ENCODE data around the gene CHST11. TPM values are rescaled to one million over a fixed set of nuclear protein-coding genes. Genes with fewer than 3 reads are reported as not detected.

The CHST11 gene
- total and polyA plus RNA-seq, 9 of the 15 experiments (the other 6 are each of a cell fraction or from before 2014, with no cell fraction given), result 2.3 to 38.7 (median 15.0) TPM

DNA sequence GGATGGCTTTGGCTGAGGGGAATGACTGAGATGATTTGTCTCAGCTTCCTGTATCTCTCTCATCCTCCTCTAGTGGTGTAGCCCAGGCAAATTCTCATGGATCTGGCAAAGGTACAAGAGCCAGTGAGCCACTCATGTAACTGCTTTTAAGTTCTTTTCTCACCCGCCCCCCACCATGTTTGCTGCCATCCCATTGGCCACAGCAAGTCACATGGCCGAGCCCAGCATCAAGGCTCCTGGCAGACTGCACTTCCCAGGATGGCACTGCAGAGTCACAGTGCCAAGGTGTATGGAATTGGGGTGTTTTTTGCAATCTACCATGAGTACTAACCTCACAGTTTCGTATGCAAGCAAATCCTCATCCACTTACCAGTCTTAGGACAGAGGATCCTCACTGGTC, 50.9 kb downstream of the CHST11 start (continued):
- TF ChIP-seq, protein P1, sequence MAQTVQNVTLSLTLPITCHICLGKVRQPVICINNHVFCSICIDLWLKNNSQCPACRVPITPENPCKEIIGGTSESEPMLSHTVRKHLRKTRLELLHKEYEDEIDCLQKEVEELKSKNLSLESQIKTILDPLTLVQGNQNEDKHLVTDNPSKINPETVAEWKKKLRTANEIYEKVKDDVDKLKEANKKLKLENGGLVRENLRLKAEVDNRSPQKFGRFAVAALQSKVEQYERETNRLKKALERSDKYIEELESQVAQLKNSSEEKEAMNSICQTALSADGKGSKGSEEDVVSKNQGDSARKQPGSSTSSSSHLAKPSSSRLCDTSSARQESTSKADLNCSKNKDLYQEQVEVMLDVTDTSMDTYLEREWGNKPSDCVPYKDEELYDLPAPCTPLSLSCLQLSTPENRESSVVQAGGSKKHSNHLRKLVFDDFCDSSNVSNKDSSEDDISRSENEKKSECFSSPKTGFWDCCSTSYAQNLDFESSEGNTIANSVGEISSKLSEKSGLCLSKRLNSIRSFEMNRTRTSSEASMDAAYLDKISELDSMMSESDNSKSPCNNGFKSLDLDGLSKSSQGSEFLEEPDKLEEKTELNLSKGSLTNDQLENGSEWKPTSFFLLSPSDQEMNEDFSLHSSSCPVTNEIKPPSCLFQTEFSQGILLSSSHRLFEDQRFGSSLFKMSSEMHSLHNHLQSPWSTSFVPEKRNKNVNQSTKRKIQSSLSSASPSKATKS (CRISPR knock-in tag; IDR thresholded peaks at IDR 0.05), result no peak
- TF ChIP-seq PHF20 (IDR thresholded peaks at IDR 0.05; ENCODE audit: partially characterized antibody), result no peak
- peak; percentile 50; the same call in 1 of the 2 replicates for TF ChIP-seq RAD51 (IDR thresholded peaks at IDR 0.05; ENCODE audit: borderline replicate concordance, low read depth)
- no peak for TF ChIP-seq RHOXF2B (CRISPR knock-in tag; conservative IDR thresholded peaks at IDR 0.05)

DNA sequence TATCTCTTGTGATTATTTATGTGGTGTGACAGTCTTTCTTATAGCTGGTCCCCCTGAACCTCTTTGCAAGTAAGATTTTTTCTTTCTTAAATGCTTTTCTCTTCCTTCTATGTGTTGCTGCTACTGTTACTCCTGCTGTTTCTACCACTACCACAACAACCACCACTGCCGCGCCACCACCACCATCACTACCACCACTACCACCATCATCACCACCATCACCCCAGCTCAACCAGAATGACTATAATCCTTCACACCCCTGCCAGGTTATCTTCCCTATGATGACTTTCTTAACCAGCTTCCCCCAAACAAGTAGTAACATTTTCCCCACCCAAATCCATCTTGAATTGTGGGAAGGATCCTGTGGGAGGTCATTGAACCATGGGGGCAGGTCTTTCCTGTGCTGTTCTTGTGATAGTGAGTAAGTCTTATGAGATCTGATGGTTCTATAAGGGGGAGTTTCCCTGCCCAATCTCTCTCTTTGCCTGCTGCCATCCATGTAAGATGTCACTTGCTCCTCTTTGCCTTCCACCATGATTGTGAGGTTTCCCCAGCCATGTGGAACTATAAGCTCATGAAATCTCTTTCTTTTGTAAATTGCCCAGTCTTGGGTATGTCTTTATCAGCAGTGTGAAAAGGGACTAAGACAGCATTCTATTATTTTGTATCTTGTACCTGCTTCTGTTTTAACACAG, 52.2 kb downstream of the CHST11 start:
- Histone ChIP-seq H3K9me1 (ENCODE audit: control insufficient read depth, insufficient read depth, low read length) (no peaks in the 10 kb centered on the region), H2AFZ (ENCODE audit: low read depth, low read length) (no peak overlapping the region), H3K27ac (ENCODE audit: extremely low read depth, low read depth, low read length) (peak overlapping the region; percentile 81; the same call in 2 of the 3 replicates), H3K36me3 (ENCODE audit: control insufficient read depth, insufficient read depth, low read length) (peaks cover 10% of the 10 kb centered on the region; the same call in 2 of the 3 replicates), H3K4me1 (replicated peaks in 1 of 2; ENCODE audit: control insufficient read depth in 2 of 2, insufficient read depth in 2 of 2, low read length in 2 of 2) (peaks cover 0 to 30% of the 10 kb centered on the region in 2 experiments; a peak in 3 of 5 replicates), H3K9me3 (replicated peaks; ENCODE audit: control insufficient read depth, insufficient read depth, low read depth, low read length) (peaks cover 8% of the 10 kb centered on the region; the same call in 1 of the 2 replicates), H3K4me3 (no peak overlapping the region), H3K4me2 (ENCODE audit: insufficient read depth, low read length) (no peak overlapping the region), H3K27me3 (ENCODE audit: control insufficient read depth in 2 of 2, insufficient read depth in 2 of 2, low read length in 2 of 2) (no peaks in the 10 kb centered on the region), H4K20me1 (replicated peaks; ENCODE audit: control insufficient read depth, insufficient read depth, low read length) (no peaks in the 10 kb centered on the region), H3K79me2 (ENCODE audit: control insufficient read depth, insufficient read depth, low read length) (peaks cover 84% of the 10 kb centered on the region), H3K9ac (ENCODE audit: insufficient read depth in 1 of 2, low read depth in 2 of 2, low read length in 2 of 2) (no peak overlapping the region)
- peak; percentile 99 for TF ChIP-seq ZNF431 (CRISPR knock-in tag; IDR thresholded peaks at IDR 0.05)
- 0 out of 2 replicates have a peak, but pooled peaks have one; percentile 51 for TF ChIP-seq TRIM28 (IDR thresholded peaks at IDR 0.05)
- no peak for TF ChIP-seq FOSL1 (tag; conservative IDR thresholded peaks at IDR 0.05)
- TF ChIP-seq TRIM24 (IDR thresholded peaks at IDR 0.05), result peak in 1 of 2 experiments; percentile 43; a peak in 2 of 4 replicates
- WGBS (ENCODE audit: insufficient coverage, low coverage, missing lambda C conversion rate), result 100% methylated on average over 2 of the region's 2 CpGs
- DNase-seq (ENCODE audit: extremely low read depth in 1 of 4, low spot score in 3 of 4), result no peak
- intact Hi-C loops (cut with micrococcal nuclease), result no loop called here
- in situ Hi-C loops (cut with MboI), result no loop called here
- BruUV-seq (replicated peaks), result no TSS peak
- FAIRE-seq, result no peak
- no peak for ATAC-seq
- ChIA-PET POLR2A (no interaction called here), CTCF (ENCODE audit: low intra/inter-chr PET ratio) (no interaction called here)
